ENCODE results near the gene LIF.

DNA sequence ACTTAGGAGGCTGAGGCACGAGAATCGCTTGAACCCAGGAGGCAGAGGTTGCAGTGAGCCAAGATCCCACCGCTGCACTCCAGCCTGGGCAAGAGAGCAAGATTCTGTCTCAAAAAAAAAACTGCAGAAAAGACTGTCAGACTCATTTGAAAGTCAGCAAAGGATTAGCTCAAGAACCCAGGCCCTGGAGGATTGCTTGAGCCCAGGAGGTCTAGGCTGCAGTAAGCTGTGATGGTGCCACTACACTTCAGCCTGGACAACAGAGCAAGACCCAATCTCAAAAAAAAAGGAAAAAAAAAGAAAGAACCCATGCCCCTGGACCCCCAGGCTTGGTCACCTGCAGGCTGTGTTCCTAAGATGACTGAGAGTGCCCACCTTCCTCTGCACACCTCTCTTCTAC is 16.2 kb downstream of the LIF start:
- TF ChIP-seq, protein P1, sequence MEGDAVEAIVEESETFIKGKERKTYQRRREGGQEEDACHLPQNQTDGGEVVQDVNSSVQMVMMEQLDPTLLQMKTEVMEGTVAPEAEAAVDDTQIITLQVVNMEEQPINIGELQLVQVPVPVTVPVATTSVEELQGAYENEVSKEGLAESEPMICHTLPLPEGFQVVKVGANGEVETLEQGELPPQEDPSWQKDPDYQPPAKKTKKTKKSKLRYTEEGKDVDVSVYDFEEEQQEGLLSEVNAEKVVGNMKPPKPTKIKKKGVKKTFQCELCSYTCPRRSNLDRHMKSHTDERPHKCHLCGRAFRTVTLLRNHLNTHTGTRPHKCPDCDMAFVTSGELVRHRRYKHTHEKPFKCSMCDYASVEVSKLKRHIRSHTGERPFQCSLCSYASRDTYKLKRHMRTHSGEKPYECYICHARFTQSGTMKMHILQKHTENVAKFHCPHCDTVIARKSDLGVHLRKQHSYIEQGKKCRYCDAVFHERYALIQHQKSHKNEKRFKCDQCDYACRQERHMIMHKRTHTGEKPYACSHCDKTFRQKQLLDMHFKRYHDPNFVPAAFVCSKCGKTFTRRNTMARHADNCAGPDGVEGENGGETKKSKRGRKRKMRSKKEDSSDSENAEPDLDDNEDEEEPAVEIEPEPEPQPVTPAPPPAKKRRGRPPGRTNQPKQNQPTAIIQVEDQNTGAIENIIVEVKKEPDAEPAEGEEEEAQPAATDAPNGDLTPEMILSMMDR (conservative IDR thresholded peaks at IDR 0.05; ENCODE audit: low read length), result no peak
- no peak for TF ChIP-seq EZH2phosphoT487 (IDR thresholded peaks at IDR 0.05; ENCODE audit: borderline replicate concordance, low read depth, low read length)

Measured in OCI-LY7 (cell line).